ENCODE data around the gene TAS1R2. TPM values are rescaled to one million over a fixed set of nuclear protein-coding genes. Genes with fewer than 3 reads are reported as not detected.

Gene TAS1R2
- total and polyA plus RNA-seq, 9 of the 15 experiments (the other 6 are each of a cell fraction or from before 2014, with no cell fraction given), result not detected

- TF ChIP-seq RNF219 (CRISPR knock-in tag; IDR thresholded peaks at IDR 0.05) (no peak), PTRF (tag; IDR thresholded peaks at IDR 0.05) (no peak), MEF2D (tag; conservative IDR thresholded peaks at IDR 0.05; ENCODE audit: low read depth) (0 out of 2 replicates have a peak, but pooled peaks have one; percentile 29), ZBTB2 (IDR thresholded peaks at IDR 0.05) (peak; percentile 28; the same call in 1 of the 2 replicates), MYC (IDR thresholded peaks at IDR 0.05; ENCODE audit: low read depth, low read length) (peak; percentile 7; the same call in 1 of the 2 replicates), MYC (CRISPR knock-in tag; IDR thresholded peaks at IDR 0.05; ENCODE audit: borderline replicate concordance, low read depth) (no peak), ILF3 (IDR thresholded peaks at IDR 0.05; ENCODE audit: borderline replicate concordance) (no peak), NR2C2 (CRISPR knock-in tag; IDR thresholded peaks at IDR 0.05) (no peak), NR2C2 (tag; IDR thresholded peaks at IDR 0.05) (peak; percentile 69; the same call in 1 of the 2 replicates), PML (IDR thresholded peaks at IDR 0.05; ENCODE audit: low read length) (peak; percentile 19; the same call in 1 of the 2 replicates), SAFB (IDR thresholded peaks at IDR 0.05; ENCODE audit: borderline replicate concordance, low read depth, low read length) (no peak), ZC3H11A (IDR thresholded peaks at IDR 0.05; ENCODE audit: low read depth, low read length) (no peak), ETV5 (CRISPR knock-in tag; IDR thresholded peaks at IDR 0.05; ENCODE audit: low read depth) (peak; percentile 88), THRB (CRISPR knock-in tag; conservative IDR thresholded peaks at IDR 0.05) (no peak), ATF7 (IDR thresholded peaks at IDR 0.05) (peak; percentile 36; the same call in 1 of the 2 replicates), KLF16 (IDR thresholded peaks at IDR 0.05) (peak; percentile 51; the same call in 1 of the 2 replicates), SAP30 (IDR thresholded peaks at IDR 0.05; ENCODE audit: borderline replicate concordance, insufficient read depth, low read depth, low read length, poor library complexity, severe bottlenecking) (peak; percentile 44), CXXC5 (CRISPR knock-in tag; IDR thresholded peaks at IDR 0.05) (peak; percentile 45; the same call in 1 of the 2 replicates), HDAC2 (IDR thresholded peaks at IDR 0.05) (peak; percentile 64), ATF1 (CRISPR knock-in tag; IDR thresholded peaks at IDR 0.05) (no peak), ATF1 (tag; IDR thresholded peaks at IDR 0.05) (peak; percentile 42; the same call in 1 of the 2 replicates), TEAD4 (IDR thresholded peaks at IDR 0.05; ENCODE audit: low read length) (peak; percentile 15; the same call in 1 of the 2 replicates), TEAD4 (CRISPR knock-in tag; IDR thresholded peaks at IDR 0.05; ENCODE audit: borderline replicate concordance) (no peak), POLR2A (conservative IDR thresholded peaks at IDR 0.05) (peak; percentile 54), KDM1A (IDR thresholded peaks at IDR 0.05) (peak; percentile 56 to 86)
Measured at GRCh38 chr1:18907021-18907916, 47.8 kb upstream of the TAS1R2 start (continued).
